RWPE1 (cell line): ENCODE results near the gene DNAH2.
"Not testable (repeated sequence)": the region's sequence is repeated elsewhere in the genome, so short reads cannot be mapped to it uniquely, and the experiment has no call there.

ENCODE experiments used
- CTCF ChIA-PET: fragments of 350-600 bp; sonication (Branson Sonifier 250); formaldehyde crosslinking; extraction: SDS; loops from one replicate; lab custom pipeline; 2021; lab: Yijun Ruan, JAX
- POLR2A ChIA-PET: fragments of 400-600 bp; formaldehyde crosslinking; extraction: SDS; loops from one replicate; lab custom pipeline; 2020; ENCODE audit warnings: antibody characterized with exemption; ENCODE audit not compliant: low non-redundant PET; lab: Yijun Ruan, JAX
- DNase-seq: peaks from one replicate; pipeline ENCODE4 v3.0.0; 2012; ENCODE audit warnings: low spot score
- H3K27ac ChIP-seq: fragments of 450-650 bp; 2 replicates; pipeline ENCODE4 v1.5.1; 2017
- TF ChIP-seq, protein P1 (sequence below): fragments of 450-650 bp; conservative IDR thresholded peaks from 2 replicates; pipeline ENCODE4 v1.5.1; 2017; ENCODE audit warnings: low read depth, mild to moderate bottlenecking

DNAH2 gene

DNA sequence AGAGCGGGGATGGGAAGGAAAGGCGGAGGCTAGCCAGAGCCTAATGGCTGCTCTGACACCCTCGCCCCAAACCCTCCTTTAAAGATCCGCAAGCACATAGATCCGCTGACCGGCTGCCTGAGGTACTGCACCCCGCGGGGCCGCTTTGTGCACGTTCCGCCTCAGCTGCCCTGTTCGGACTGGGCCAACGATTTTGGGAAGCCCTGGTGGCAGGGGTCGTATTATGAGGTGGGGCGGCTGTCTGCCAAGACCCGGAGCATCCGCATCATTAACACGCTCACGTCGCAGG lies 140.9 kb downstream of the DNAH2 start:
- POLR2A ChIA-PET: no interaction called here
- no peak for DNase-seq
- CTCF ChIA-PET: interaction anchor here (0.6 to 1.5 kb wide), 5 partner anchors 8 to 131 kb away, joined by 3 to 4 read pairs (median 4); no protein-coding TSS in a partner anchor
- H3K27ac ChIP-seq: peak overlapping the region; percentile 94
- TF ChIP-seq, protein P1, sequence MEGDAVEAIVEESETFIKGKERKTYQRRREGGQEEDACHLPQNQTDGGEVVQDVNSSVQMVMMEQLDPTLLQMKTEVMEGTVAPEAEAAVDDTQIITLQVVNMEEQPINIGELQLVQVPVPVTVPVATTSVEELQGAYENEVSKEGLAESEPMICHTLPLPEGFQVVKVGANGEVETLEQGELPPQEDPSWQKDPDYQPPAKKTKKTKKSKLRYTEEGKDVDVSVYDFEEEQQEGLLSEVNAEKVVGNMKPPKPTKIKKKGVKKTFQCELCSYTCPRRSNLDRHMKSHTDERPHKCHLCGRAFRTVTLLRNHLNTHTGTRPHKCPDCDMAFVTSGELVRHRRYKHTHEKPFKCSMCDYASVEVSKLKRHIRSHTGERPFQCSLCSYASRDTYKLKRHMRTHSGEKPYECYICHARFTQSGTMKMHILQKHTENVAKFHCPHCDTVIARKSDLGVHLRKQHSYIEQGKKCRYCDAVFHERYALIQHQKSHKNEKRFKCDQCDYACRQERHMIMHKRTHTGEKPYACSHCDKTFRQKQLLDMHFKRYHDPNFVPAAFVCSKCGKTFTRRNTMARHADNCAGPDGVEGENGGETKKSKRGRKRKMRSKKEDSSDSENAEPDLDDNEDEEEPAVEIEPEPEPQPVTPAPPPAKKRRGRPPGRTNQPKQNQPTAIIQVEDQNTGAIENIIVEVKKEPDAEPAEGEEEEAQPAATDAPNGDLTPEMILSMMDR: peak; percentile 67

DNA sequence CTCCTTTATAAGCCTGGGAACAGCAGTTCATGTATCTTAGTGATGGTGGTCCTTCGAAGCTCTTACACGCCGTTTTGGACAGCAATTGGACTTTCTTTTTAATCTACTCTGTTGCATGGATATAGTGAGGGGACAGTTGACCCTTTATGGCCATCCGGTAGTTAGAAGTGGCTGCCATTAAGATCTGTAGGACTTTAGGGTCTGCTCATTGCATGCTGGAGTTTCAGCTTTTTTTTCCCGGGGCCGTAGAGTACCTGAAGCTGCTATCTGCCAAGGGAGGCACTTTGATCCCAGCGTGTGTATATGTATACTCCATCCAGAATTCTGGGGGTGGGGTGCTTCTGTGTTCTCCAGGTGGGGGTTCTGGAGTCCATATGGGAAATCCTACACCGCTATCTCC lies 141.5 kb downstream of the DNAH2 start:
- peak overlapping the region; percentile 94 for H3K27ac ChIP-seq
- no peak for DNase-seq
- ChIA-PET POLR2A (no interaction called here), CTCF (interaction anchor here (0.6 to 1.5 kb wide), 5 partner anchors 8 to 130 kb away, joined by 3 to 4 read pairs (median 4); no protein-coding TSS in a partner anchor)
- TF ChIP-seq, protein P1: no peak

DNA sequence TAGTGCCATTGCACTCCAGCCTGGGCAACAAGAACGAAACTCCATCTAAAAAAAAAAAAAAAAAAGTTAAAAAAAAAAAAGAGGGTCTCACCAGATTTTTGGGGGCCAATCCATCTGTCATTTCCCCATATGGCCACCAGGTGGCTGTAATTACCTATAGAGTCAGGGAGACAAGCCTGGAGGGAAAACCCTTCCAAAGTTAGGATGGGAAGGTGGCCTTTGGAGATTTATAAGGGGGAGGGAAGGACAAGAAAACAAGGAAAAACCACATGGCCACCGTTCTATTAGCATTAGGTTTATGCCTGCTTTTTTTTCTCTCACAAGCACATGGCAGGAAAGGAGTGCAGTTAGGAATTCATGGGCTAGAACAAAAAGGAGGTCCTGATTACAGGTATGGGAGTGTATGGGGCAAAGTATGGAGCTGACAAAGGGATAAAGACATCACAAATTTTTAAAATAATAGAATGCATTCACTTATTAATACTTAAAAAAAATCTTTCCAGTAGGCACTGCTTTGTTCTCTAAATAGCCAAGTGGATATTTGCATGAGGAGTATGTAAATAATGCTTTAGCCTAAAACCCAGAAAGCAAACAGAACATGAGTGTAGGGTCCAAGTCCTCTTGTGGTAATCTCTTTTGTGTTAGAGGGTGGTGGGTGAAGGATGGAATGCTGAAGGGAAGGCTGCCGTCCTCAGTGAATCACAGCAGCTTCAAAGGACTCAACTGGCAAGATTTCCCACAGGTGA lies 145.3 kb downstream of the DNAH2 start:
- no peak for DNase-seq
- POLR2A ChIA-PET: no interaction called here
- TF ChIP-seq, protein P1: peak; percentile 82
- H3K27ac ChIP-seq: no peak overlapping the region
- CTCF ChIA-PET: interaction anchor here (0.6 to 2.4 kb wide), 11 partner anchors 22 to 178 kb away, joined by 3 to 9 read pairs (median 5); partner anchors contain the start of gene CHD3

DNA sequence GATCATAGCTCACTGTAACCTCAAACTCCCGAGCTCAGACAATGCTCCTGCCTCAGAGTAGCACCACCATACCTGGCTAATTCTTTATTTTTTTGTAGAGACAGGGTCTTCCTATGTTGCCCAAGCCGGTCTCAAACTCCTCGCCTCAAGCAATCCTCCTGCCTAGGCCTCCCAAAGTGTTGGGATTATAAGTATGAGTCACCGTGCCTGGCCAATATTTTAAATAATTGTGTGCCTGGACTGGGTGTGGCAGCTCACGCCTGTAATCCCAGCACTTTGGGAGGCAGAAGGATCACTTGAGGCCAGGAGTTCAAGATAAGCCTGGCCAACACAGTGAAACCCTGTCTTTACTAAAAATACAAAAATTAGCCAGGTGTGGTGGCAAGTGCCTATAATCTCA lies 146.8 kb downstream of the DNAH2 start:
- POLR2A ChIA-PET: not testable (repeated sequence)

DNA sequence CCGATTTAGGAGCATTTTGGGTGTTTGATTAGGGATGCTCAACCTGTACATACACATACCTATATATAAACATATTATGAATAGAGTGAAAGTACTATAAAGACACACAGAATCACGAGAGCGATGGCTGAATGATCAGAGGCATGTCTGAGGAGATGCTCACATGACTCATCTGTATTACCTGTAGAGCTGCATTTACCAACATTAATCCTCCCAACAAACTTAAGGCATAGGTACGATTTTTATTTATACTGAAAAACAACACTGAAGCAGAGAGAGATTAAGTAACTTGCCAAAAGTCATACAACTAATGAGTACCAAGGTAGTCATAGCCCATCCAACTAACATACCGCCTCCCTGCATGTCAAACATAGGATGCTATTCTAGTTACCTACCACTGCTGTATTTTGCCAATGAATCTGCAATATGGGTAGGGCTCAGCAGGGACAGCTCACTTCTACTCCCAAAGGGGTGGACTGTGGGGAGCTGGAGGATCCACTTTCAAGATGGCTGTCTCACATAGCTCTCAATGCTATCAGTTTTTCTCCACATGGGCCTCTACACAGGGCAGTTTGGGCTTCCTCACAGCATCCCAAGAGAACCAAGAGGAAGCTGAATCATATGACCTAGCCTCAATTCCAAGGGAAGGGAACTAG lies 147.6 kb downstream of the DNAH2 start:
- H3K27ac ChIP-seq: no peak overlapping the region
- TF ChIP-seq, protein P1: no peak
- DNase-seq: no peak
- ChIA-PET CTCF (interaction anchor here (1.4 to 1.7 kb wide), 3 partner anchors 8 to 176 kb away, joined by 3 to 4 read pairs (median 4); partner anchors contain the start of genes CHD3 and NAA38), POLR2A (no interaction called here)

More for the DNA sequence above, 146.8 kb downstream of the DNAH2 start:
- CTCF ChIA-PET: interaction anchor here (0.6 to 1.9 kb wide), 4 partner anchors 25 to 192 kb away, joined by 3 to 5 read pairs (median 4); partner anchors contain the start of gene CHD3
- H3K27ac ChIP-seq: peak overlapping the region; percentile 38
- not testable (repeated sequence) for DNase-seq

DNA sequence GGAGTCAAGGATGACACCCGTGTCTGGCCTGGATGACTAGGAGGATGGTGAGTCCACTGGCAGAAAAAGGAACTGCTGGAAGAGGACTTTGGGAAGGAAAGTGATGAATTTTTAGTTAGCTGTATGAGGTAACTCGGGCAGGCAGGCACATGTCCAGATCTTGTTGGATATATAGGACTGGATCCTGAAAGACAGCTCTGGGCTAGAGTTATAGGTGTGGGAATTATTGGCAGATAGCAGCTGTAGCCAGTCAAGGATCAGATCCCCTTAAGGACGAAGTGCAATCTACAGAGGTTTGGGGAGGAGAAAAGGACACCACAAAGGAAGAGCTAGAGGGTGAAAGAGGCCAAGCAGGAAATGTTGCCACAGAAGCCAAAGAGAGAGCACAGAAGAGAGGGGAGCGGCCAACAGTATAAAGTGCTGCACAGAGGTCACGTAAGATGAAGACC lies 150.4 kb downstream of the DNAH2 start:
- TF ChIP-seq, protein P1: no peak
- POLR2A ChIA-PET: no interaction called here
- CTCF ChIA-PET: interaction anchor here (0.6 to 1.8 kb wide), 3 partner anchors 45 to 173 kb away, joined by 3 to 9 read pairs (median 4); no protein-coding TSS in a partner anchor
- H3K27ac ChIP-seq: peak overlapping the region; percentile 70
- DNase-seq: peak; percentile 72
